GM19328 (cell line): ENCODE measurements around the gene PIGV.

Source experiments
- ATAC-seq: cut with Tn5 transposase; IDR thresholded peaks from one replicate; pipeline ENCODE4 v1.9.1; 2021; ENCODE audit warnings: mild to moderate bottlenecking, moderate library complexity; ENCODE audit not compliant: unreplicated experiment

PIGV gene

GRCh38 chr1:26787706-26788514, at the start of gene PIGV:
Gene PIGV, plus strand, starts transcription at chr1:26787950. Its CDS starts 2,866 bp downstream, at chr1:26790816.
- peak; percentile 61 for ATAC-seq

- ATAC-seq = no peak
These were observed 48.3 kb upstream of the PIGV start for GRCh38 chr1:26739329-26739914.

GRCh38 chr1:26740023-26740634, 47.6 kb upstream of the PIGV start:
- no peak for ATAC-seq

GRCh38 chr1:26740952-26741351, 46.8 kb upstream of the PIGV start:
- ATAC-seq = no peak

- no peak for ATAC-seq
These were observed 44.2 kb upstream of the PIGV start for GRCh38 chr1:26743426-26744059.

GRCh38 chr1:26744075-26744959, 43.4 kb upstream of the PIGV start:
- ATAC-seq = peak; percentile 91

- ATAC-seq = no peak
These were observed 42.6 kb upstream of the PIGV start for GRCh38 chr1:26745191-26745590.

GRCh38 chr1:26747048-26747447, 40.7 kb upstream of the PIGV start:
- no peak for ATAC-seq

- no peak for ATAC-seq
These were observed 39.4 kb upstream of the PIGV start for GRCh38 chr1:26748351-26748750.

- no peak for ATAC-seq
These were observed 38.3 kb upstream of the PIGV start for GRCh38 chr1:26749458-26749857.

GRCh38 chr1:26750428-26750827, 37.3 kb upstream of the PIGV start:
- ATAC-seq = no peak

GRCh38 chr1:26752519-26752918, 35.2 kb upstream of the PIGV start:
- ATAC-seq = no peak

- ATAC-seq = no peak
These were observed 33.5 kb upstream of the PIGV start for GRCh38 chr1:26754086-26754874.

GRCh38 chr1:26758358-26758757, 29.4 kb upstream of the PIGV start:
- no peak for ATAC-seq

- no peak for ATAC-seq
These were observed 28.2 kb upstream of the PIGV start for GRCh38 chr1:26759531-26759930.

- ATAC-seq = no peak
These were observed 26.5 kb upstream of the PIGV start for GRCh38 chr1:26761217-26761616.

- ATAC-seq = no peak
These were observed 20.0 kb upstream of the PIGV start for GRCh38 chr1:26767714-26768113.

GRCh38 chr1:26768755-26769154, 19.0 kb upstream of the PIGV start:
- ATAC-seq = no peak

- no peak for ATAC-seq
These were observed 16.5 kb upstream of the PIGV start for GRCh38 chr1:26771285-26771642.
